Smooth muscle cell (in vitro differentiated cells): ENCODE measurements around the gene GJA9. TPM values are rescaled to one million over a fixed set of nuclear protein-coding genes. Genes with fewer than 3 reads are reported as not detected.

ENCODE experiments used
- DNase-seq: peaks from one replicate; lab custom pipeline; 2025; ENCODE audit not compliant: unreplicated experiment; lab: John Stamatoyannopoulos, UW
- H2AFZ ChIP-seq: fragments of 200-600 bp; sonication (generic); 2 replicates; pipeline ENCODE4 v1.6.0; 2016; ENCODE audit warnings: antibody characterized with exemption, low read depth, mild to moderate bottlenecking
- H3F3A ChIP-seq: fragments of 200-600 bp; sonication (generic); 2 replicates; pipeline ENCODE4 v1.6.0; 2017; ENCODE audit warnings: antibody characterized with exemption, low read depth
- H3K27ac ChIP-seq: fragments of 200-600 bp; sonication (generic); 2 replicates; pipeline ENCODE4 v1.5.1; 2016; ENCODE audit warnings: low read depth, mild to moderate bottlenecking
- H3K27me3 ChIP-seq: fragments of 200-600 bp; sonication (generic); 2 replicates; pipeline ENCODE4 v1.6.1; 2016; ENCODE audit warnings: low read depth, mild to moderate bottlenecking
- H3K36me3 ChIP-seq: fragments of 200-600 bp; sonication (generic); 2 replicates; pipeline ENCODE4 v1.5.1; 2016; ENCODE audit warnings: low read depth
- H3K4me1 ChIP-seq: fragments of 200-600 bp; sonication (generic); 2 replicates; pipeline ENCODE4 v1.5.1; 2016; ENCODE audit warnings: low read depth
- H3K4me2 ChIP-seq: fragments of 200-600 bp; sonication (generic); 2 replicates; pipeline ENCODE4 v1.6.0; 2016; ENCODE audit warnings: mild to moderate bottlenecking
- H3K4me3 ChIP-seq: fragments of 200-600 bp; sonication (generic); 2 replicates; pipeline ENCODE4 v1.5.1; 2016; ENCODE audit warnings: mild to moderate bottlenecking
- H3K79me2 ChIP-seq: fragments of 200-600 bp; sonication (generic); 2 replicates; pipeline ENCODE4 v1.6.0; 2016; ENCODE audit warnings: low read depth, mild to moderate bottlenecking
- H3K9ac ChIP-seq: fragments of 200-600 bp; sonication (generic); 2 replicates; pipeline ENCODE4 v1.6.0; 2016; ENCODE audit warnings: low read depth
- H3K9me3 ChIP-seq: fragments of 200-600 bp; sonication (generic); replicated peaks from 2 replicates; pipeline ENCODE4 v1.5.1; 2016; ENCODE audit warnings: low read depth
- H4K20me1 ChIP-seq: fragments of 200-600 bp; sonication (generic); 2 replicates; pipeline ENCODE4 v1.6.0; 2016; ENCODE audit warnings: low read depth
- CTCF ChIP-seq: fragments of 200-600 bp; sonication (generic); IDR thresholded peaks from 2 replicates; pipeline ENCODE4 v1.5.1; 2017; ENCODE audit warnings: borderline replicate concordance, mild to moderate bottlenecking, antibody characterized with exemption; ENCODE audit not compliant: insufficient read depth, poor library complexity, severe bottlenecking
- WGBS: methylation state at CpG from one replicate; pipeline ENCODE4 v1.1.7; 2016; ENCODE audit warnings: low lambda C conversion rate; 5-methylcytosine and 5-hydroxymethylcytosine counted together
- polyA plus RNA-seq: library from polyadenylated mRNA; unstranded; fragments of >200 nt; fragmentation: Nextera tagmentation; extraction: Ambion mirVana; gene quantifications from 2 replicates; pipeline ENCODE4 v1.2.1, GENCODE V29; 2016
- total RNA-seq: library from RNA; depleted of rRNA; stranded (reverse); fragments of >200 nt; gene quantifications from 2 replicates; pipeline ENCODE4 v1.2.3, GENCODE V29; 2014

GJA9 gene
- total and polyA plus RNA-seq, 2 experiments from 2014 or later, result not detected

GRCh38 chr1:38833146-38833545, 48.2 kb downstream of the GJA9 start:
- Histone ChIP-seq H2AFZ (no peak overlapping the region), H3K36me3 (no peaks in the 10 kb centered on the region), H3K4me2 (no peak overlapping the region), H3F3A (peaks cover 3% of the 10 kb centered on the region), H3K79me2 (no peaks in the 10 kb centered on the region), H3K9me3 (no peaks in the 10 kb centered on the region), H3K9ac (no peak overlapping the region), H4K20me1 (no peaks in the 10 kb centered on the region), H3K27me3 (peaks cover 18% of the 10 kb centered on the region), H3K4me1 (no peaks in the 10 kb centered on the region), H3K4me3 (no peak overlapping the region), H3K27ac (no peak overlapping the region)
- WGBS, result 95% methylated on average over 3 of the region's 3 CpGs
- no peak for TF ChIP-seq CTCF
- DNase-seq, result no peak

GRCh38 chr1:38832370-38832734, 49.0 kb downstream of the GJA9 start:
- 92% methylated on average over 3 of the region's 3 CpGs for WGBS
- no peak for TF ChIP-seq CTCF
- no peaks in the 10 kb centered on the region for H3K36me3 ChIP-seq
- H3K9ac ChIP-seq, result no peak overlapping the region
- peaks cover 26% of the 10 kb centered on the region for H3K27me3 ChIP-seq
- H3F3A ChIP-seq, result no peaks in the 10 kb centered on the region
- no peaks in the 10 kb centered on the region for H3K79me2 ChIP-seq
- DNase-seq, result no peak
- no peaks in the 10 kb centered on the region for H4K20me1 ChIP-seq
- H3K4me3 ChIP-seq, result no peak overlapping the region
- no peak overlapping the region for H3K4me2 ChIP-seq
- no peaks in the 10 kb centered on the region for H3K4me1 ChIP-seq
- H2AFZ ChIP-seq, result no peak overlapping the region
- no peaks in the 10 kb centered on the region for H3K9me3 ChIP-seq
- no peak overlapping the region for H3K27ac ChIP-seq

GRCh38 chr1:38831731-38832369, 49.5 kb downstream of the GJA9 start:
- no peaks in the 10 kb centered on the region for H3K9me3 ChIP-seq
- TF ChIP-seq CTCF, result no peak
- no peaks in the 10 kb centered on the region for H3F3A ChIP-seq
- H3K4me3 ChIP-seq, result no peak overlapping the region
- no peaks in the 10 kb centered on the region for H3K4me1 ChIP-seq
- H2AFZ ChIP-seq, result no peak overlapping the region
- no peak overlapping the region for H3K27ac ChIP-seq
- no peak for DNase-seq
- H3K9ac ChIP-seq, result no peak overlapping the region
- H3K4me2 ChIP-seq, result no peak overlapping the region
- H3K27me3 ChIP-seq, result peaks cover 28% of the 10 kb centered on the region
- no peaks in the 10 kb centered on the region for H3K79me2 ChIP-seq
- H3K36me3 ChIP-seq, result no peaks in the 10 kb centered on the region
- 77% methylated on average over 6 of the region's 6 CpGs for WGBS
- no peaks in the 10 kb centered on the region for H4K20me1 ChIP-seq

GRCh38 chr1:38829368-38829767, 52.0 kb downstream of the GJA9 start:
- H3K4me1 ChIP-seq, result no peaks in the 10 kb centered on the region
- H3K4me2 ChIP-seq, result no peak overlapping the region
- no peaks in the 10 kb centered on the region for H4K20me1 ChIP-seq
- no peak overlapping the region for H2AFZ ChIP-seq
- H3F3A ChIP-seq, result no peaks in the 10 kb centered on the region
- WGBS, result 48% methylated on average over 1 of the region's 1 CpG
- peaks cover 43% of the 10 kb centered on the region for H3K27me3 ChIP-seq
- no peaks in the 10 kb centered on the region for H3K9me3 ChIP-seq
- DNase-seq, result no peak
- H3K27ac ChIP-seq, result no peak overlapping the region
- H3K36me3 ChIP-seq, result no peaks in the 10 kb centered on the region
- no peak for TF ChIP-seq CTCF
- no peak overlapping the region for H3K9ac ChIP-seq
- no peak overlapping the region for H3K4me3 ChIP-seq
- no peaks in the 10 kb centered on the region for H3K79me2 ChIP-seq
